CD14-positive monocyte (primary cell): ENCODE data around the gene SLC35D1. TPM values are rescaled to one million over a fixed set of nuclear protein-coding genes. Genes with fewer than 3 reads are reported as not detected.

Source experiments
- DNase-seq, 3 donors: peaks; one replicate each; pipeline ENCODE4 v3.0.0-alpha.2; 2011 to 2022
- H2AFZ ChIP-seq: 2 replicates; pipeline ENCODE4 v1.6.0; 2012; ENCODE audit warnings: mild to moderate bottlenecking, low read depth, low read length, inconsistent platforms; ENCODE audit not compliant: insufficient read depth, poor library complexity, severe bottlenecking
- H3K27ac ChIP-seq, 2 donors: 1 replicate in 1 of 2; 2 replicates in 1 of 2; pipeline ENCODE4 v1.5.1; 2012 to 2013; ENCODE audit warnings: low read length in 2 of 2, control low read depth in 1 of 2, inconsistent platforms in 1 of 2, low read depth in 1 of 2, mild to moderate bottlenecking in 1 of 2
- H3K27me3 ChIP-seq, 2 donors: one replicate each; pipeline versions ENCODE4 v1.6.0 to v1.6.1; 2011 to 2013; ENCODE audit warnings: low read length in 2 of 2; ENCODE audit not compliant: control insufficient read depth in 2 of 2, insufficient read depth in 2 of 2
- H3K36me3 ChIP-seq, 2 donors: replicated peaks in 1 of 2; 1 replicate in 1 of 2; 2 replicates in 1 of 2; pipeline versions ENCODE4 v1.5.1 to v1.6.1; 2012 to 2013; ENCODE audit warnings: low read length in 2 of 2, control low read depth in 1 of 2, inconsistent platforms in 1 of 2, mild to moderate bottlenecking in 1 of 2; ENCODE audit not compliant: insufficient read depth in 2 of 2, control insufficient read depth in 1 of 2
- H3K4me1 ChIP-seq, 2 donors: 1 replicate in 1 of 2; 2 replicates in 1 of 2; pipeline versions ENCODE4 v1.5.1 to v1.6.1; 2012 to 2013; ENCODE audit warnings: low read length in 2 of 2, control low read depth in 1 of 2, inconsistent platforms in 1 of 2, mild to moderate bottlenecking in 1 of 2, moderate library complexity in 1 of 2; ENCODE audit not compliant: insufficient read depth in 2 of 2, control insufficient read depth in 1 of 2
- H3K4me2 ChIP-seq: replicated peaks from 2 replicates; pipeline ENCODE3; 2012; ENCODE audit warnings: low read length, moderate library complexity, mild to moderate bottlenecking; ENCODE audit not compliant: poor library complexity, severe bottlenecking; ENCODE audit errors: extremely low read depth
- H3K4me3 ChIP-seq, 3 experiments: fragments of 200-600 bp in 1 of 3; sonication (generic) in 1 of 3; replicated peaks in 1 of 3; 1 replicate in 2 of 3; 2 replicates in 1 of 3; pipeline ENCODE4 v1.5.1; 2011 to 2013; ENCODE audit warnings: low read length in 3 of 3, mild to moderate bottlenecking in 3 of 3, control low read depth in 2 of 3, low read depth in 2 of 3, inconsistent platforms in 1 of 3, moderate library complexity in 1 of 3
- H3K79me2 ChIP-seq: 2 replicates; pipeline ENCODE4 v1.6.0; 2012; ENCODE audit warnings: mild to moderate bottlenecking, control low read depth, inconsistent platforms, low read length, moderate library complexity; ENCODE audit not compliant: insufficient read depth
- H3K9ac ChIP-seq: 2 replicates; pipeline ENCODE4 v1.6.0; 2017; ENCODE audit warnings: low read length, mild to moderate bottlenecking; ENCODE audit not compliant: insufficient read depth, poor library complexity, severe bottlenecking
- H3K9me3 ChIP-seq, 2 donors: replicated peaks in 1 of 2; 1 replicate in 1 of 2; 2 replicates in 1 of 2; pipeline versions ENCODE4 v1.5.1 to v1.6.1; 2012 to 2013; ENCODE audit warnings: low read length in 2 of 2, control low read depth in 1 of 2; ENCODE audit not compliant: control insufficient read depth in 1 of 2, insufficient read depth in 1 of 2
- H4K20me1 ChIP-seq: 2 replicates; pipeline ENCODE4 v1.6.0; 2012; ENCODE audit warnings: mild to moderate bottlenecking, low read length, control low read depth, moderate library complexity; ENCODE audit not compliant: insufficient read depth
- H3K27ac Mint-ChIP-seq, 7 donors: one replicate each; pipeline ENCODE4 v1.8.0; 2020; ENCODE audit warnings: mild to moderate bottlenecking in 7 of 7, mixed read lengths in 7 of 7, moderate library complexity in 6 of 7, inconsistent platforms in 2 of 7
- H3K27me3 Mint-ChIP-seq, 3 donors: one replicate each; pipeline ENCODE4 v1.8.0; 2021 to 2022; ENCODE audit warnings: low read depth in 3 of 3, mild to moderate bottlenecking in 3 of 3, mixed read lengths in 3 of 3, moderate library complexity in 3 of 3, inconsistent platforms in 1 of 3
- H3K36me3 Mint-ChIP-seq, 2 donors: one replicate each; pipeline ENCODE4 v1.8.0; 2020; ENCODE audit warnings: mixed read lengths in 2 of 2, inconsistent platforms in 1 of 2, mild to moderate bottlenecking in 1 of 2
- H3K4me1 Mint-ChIP-seq: one replicate; pipeline ENCODE4 v1.8.0; 2020; ENCODE audit warnings: mild to moderate bottlenecking, mixed read lengths
- H3K4me3 Mint-ChIP-seq, 2 donors: one replicate each; pipeline ENCODE4 v1.8.0; 2020; ENCODE audit warnings: mild to moderate bottlenecking in 2 of 2, mixed read lengths in 2 of 2, moderate library complexity in 1 of 2
- H3K9me3 Mint-ChIP-seq, 7 donors: one replicate each; pipeline ENCODE4 v1.8.0; 2020 to 2022; ENCODE audit warnings: mixed read lengths in 7 of 7, mild to moderate bottlenecking in 6 of 7, moderate library complexity in 6 of 7, inconsistent platforms in 2 of 7
- WGBS: methylation state at CpG from one replicate; pipeline ENCODE4 v1.1.5; 2013; ENCODE audit warnings: missing lambda C conversion rate; ENCODE audit not compliant: insufficient coverage; 5-methylcytosine and 5-hydroxymethylcytosine counted together
- intact Hi-C, 2 donors: fragments of 100-400 bp; cut with micrococcal nuclease; formaldehyde crosslinking; loops; one replicate each; pipeline versions ENCODE4 v1.15.0 to v1.15.1; 2023
- polyA plus RNA-seq, 3 donors: library from polyadenylated mRNA; depleted of rRNA in 1 of 3; unstranded in 2 of 3; stranded (reverse) in 1 of 3; fragments of 300-500 nt in 2 of 3; fragments of >200 nt in 1 of 3; fragmentation: Illumina TruSeq in 2 of 3; gene quantifications; 1 replicate in 2 of 3; 2 replicates in 1 of 3; pipeline ENCODE4 v1.2.3, GENCODE V29; 2012 to 2021
- TF ChIP-seq, protein P1 (sequence below): fragments of 200-600 bp; IDR thresholded peaks from one replicate; pipeline ENCODE4 v1.8.0; 2022; ENCODE audit warnings: antibody characterized with exemption, mild to moderate bottlenecking

Gene SLC35D1
- polyA plus RNA-seq, 3 donors, result 2.2 to 3.3 (median 2.7) TPM

DNA sequence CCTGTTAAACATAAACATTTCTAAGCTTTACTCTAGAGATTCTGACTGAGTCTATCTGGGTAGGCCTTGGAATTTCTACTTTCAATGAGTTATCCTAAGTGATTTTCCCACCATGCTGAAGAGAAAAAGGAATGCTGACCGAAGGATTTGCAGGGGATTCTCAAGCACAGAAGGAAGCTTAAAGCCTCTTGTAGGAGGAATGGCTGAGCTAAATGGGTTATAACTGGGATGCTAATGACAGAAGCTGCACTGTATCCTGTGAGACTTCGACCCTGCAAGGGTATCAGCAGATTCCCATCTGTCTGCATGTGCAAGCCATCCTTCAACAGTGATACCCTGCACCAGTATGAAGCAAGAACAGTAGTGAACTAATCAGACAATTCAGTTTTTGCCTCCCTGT lies 35.4 kb downstream of the SLC35D1 start:
- H3K4me3 Mint-ChIP-seq, result no peak overlapping the region
- Histone ChIP-seq H3K36me3 (peaks cover 11 to 43% of the 10 kb centered on the region in 2 donors), H3K9me3 (no peaks in the 10 kb centered on the region), H3K27ac (no peak overlapping the region), H2AFZ (no peak overlapping the region), H4K20me1 (no peaks in the 10 kb centered on the region), H3K79me2 (no peaks in the 10 kb centered on the region), H3K27me3 (no peaks in the 10 kb centered on the region), H3K4me1 (no peaks in the 10 kb centered on the region), H3K4me2 (no peak overlapping the region), H3K9ac (no peak overlapping the region), H3K4me3 (no peak overlapping the region)
- intact Hi-C loops, result no loop called here
- H3K27me3 Mint-ChIP-seq, result no peaks in the 10 kb centered on the region
- TF ChIP-seq, protein P1, sequence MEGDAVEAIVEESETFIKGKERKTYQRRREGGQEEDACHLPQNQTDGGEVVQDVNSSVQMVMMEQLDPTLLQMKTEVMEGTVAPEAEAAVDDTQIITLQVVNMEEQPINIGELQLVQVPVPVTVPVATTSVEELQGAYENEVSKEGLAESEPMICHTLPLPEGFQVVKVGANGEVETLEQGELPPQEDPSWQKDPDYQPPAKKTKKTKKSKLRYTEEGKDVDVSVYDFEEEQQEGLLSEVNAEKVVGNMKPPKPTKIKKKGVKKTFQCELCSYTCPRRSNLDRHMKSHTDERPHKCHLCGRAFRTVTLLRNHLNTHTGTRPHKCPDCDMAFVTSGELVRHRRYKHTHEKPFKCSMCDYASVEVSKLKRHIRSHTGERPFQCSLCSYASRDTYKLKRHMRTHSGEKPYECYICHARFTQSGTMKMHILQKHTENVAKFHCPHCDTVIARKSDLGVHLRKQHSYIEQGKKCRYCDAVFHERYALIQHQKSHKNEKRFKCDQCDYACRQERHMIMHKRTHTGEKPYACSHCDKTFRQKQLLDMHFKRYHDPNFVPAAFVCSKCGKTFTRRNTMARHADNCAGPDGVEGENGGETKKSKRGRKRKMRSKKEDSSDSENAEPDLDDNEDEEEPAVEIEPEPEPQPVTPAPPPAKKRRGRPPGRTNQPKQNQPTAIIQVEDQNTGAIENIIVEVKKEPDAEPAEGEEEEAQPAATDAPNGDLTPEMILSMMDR, result no peak
- H3K36me3 Mint-ChIP-seq, result peaks cover 30 to 31% of the 10 kb centered on the region in 2 donors
- H3K4me1 Mint-ChIP-seq, result no peaks in the 10 kb centered on the region
- no peak overlapping the region for H3K27ac Mint-ChIP-seq
- DNase-seq, result no peak
- 100% methylated on average over 2 of the region's 2 CpGs for WGBS
- no peaks in the 10 kb centered on the region for H3K9me3 Mint-ChIP-seq

DNA sequence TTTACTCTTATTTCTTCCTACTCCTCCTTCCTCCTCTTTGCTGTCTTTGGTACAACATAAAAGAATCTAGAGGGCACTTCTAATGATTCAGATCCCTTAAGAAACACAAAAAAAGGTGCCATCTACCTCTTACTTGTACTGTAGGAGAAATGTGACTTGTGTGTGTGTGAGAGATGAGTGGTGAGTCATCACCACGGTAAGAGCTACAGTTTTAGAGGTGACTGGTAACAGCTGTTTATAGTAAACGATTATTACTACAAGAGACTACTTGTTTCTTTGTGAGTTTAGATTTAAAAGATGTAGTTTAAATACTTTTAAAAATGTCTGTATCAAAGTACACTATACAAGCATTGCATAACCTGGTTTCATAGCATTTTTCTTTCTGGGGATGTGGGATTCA lies 40.4 kb downstream of the SLC35D1 start:
- Histone ChIP-seq H2AFZ (no peak overlapping the region), H3K9ac (no peak overlapping the region), H3K4me2 (no peak overlapping the region), H3K4me1 (no peaks in the 10 kb centered on the region), H3K27ac (no peak overlapping the region), H3K9me3 (no peaks in the 10 kb centered on the region), H3K79me2 (no peaks in the 10 kb centered on the region), H3K4me3 (no peak overlapping the region), H3K36me3 (peaks cover 0 to 33% of the 10 kb centered on the region in 2 donors), H3K27me3 (no peaks in the 10 kb centered on the region), H4K20me1 (no peaks in the 10 kb centered on the region)
- Mint-ChIP-seq H3K4me1 (no peaks in the 10 kb centered on the region), H3K27me3 (no peaks in the 10 kb centered on the region), H3K9me3 (no peaks in the 10 kb centered on the region), H3K36me3 (peaks cover 27 to 38% of the 10 kb centered on the region in 2 donors), H3K4me3 (no peak overlapping the region), H3K27ac (no peak overlapping the region)
- WGBS, result no CpG with 5 or more reads among the region's 2 CpGs
- TF ChIP-seq, protein P1, result no peak
- DNase-seq, result no peak
- intact Hi-C loops, result no loop called here
